HG02870 (cell line): ENCODE data around the gene UQCC5.

Experiments used
- ATAC-seq: cut with Tn5 transposase; IDR thresholded peaks from one replicate; pipeline ENCODE4 v1.9.1; 2021; ENCODE audit warnings: mild to moderate bottlenecking, moderate library complexity; ENCODE audit not compliant: unreplicated experiment

UQCC5 gene

DNA sequence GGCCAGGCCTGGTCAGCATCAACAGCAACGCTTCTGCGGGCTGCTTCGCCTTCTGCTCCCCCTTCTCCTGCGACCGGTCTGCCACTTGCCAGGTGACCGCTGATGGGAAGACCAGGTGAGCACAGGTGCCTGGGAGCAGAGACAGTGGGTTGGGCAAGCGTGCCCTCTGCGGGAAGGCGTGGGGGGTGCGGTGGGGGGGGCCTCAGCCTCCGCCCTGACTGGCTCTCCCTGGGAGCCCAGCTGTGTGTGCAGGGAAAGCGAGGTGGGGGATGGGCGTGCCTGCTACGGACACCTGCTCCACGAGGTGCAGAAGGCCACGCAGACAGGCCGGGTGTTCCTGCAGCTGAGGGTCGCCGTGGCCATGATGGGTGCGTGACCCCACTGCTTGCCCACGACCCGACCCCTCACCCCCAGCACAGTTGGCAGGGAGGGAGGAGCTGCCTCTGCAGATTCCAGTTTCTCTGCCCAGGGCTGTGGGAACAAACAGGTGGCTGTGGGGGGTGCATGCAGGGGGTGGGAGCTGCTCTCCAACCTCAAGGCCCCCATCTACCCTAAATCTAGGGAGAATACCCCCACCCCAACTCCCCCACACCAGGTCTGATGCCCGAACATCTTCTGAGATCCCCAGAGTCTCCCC, 32.5 kb upstream of the UQCC5 start:
- no peak for ATAC-seq

DNA sequence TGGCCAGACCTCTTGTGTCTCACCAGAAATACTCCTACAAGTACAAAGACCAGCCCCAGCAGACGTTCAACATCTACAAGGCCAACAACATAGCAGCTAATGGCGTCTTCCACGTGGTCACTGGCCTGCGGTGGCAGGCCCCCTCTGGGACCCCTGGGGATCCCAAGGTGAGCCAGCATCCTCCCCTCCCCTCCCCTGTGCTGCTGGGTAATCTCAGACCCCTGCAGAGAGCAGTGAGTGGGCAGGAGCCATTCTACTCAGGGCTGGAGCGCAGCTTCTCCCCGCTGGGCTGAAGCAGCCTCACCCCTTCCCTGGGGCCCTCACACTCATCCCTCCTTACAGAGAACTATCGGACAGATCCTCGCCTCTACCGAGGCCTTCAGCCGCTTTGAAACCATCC, 31.4 kb upstream of the UQCC5 start:
- no peak for ATAC-seq

DNA sequence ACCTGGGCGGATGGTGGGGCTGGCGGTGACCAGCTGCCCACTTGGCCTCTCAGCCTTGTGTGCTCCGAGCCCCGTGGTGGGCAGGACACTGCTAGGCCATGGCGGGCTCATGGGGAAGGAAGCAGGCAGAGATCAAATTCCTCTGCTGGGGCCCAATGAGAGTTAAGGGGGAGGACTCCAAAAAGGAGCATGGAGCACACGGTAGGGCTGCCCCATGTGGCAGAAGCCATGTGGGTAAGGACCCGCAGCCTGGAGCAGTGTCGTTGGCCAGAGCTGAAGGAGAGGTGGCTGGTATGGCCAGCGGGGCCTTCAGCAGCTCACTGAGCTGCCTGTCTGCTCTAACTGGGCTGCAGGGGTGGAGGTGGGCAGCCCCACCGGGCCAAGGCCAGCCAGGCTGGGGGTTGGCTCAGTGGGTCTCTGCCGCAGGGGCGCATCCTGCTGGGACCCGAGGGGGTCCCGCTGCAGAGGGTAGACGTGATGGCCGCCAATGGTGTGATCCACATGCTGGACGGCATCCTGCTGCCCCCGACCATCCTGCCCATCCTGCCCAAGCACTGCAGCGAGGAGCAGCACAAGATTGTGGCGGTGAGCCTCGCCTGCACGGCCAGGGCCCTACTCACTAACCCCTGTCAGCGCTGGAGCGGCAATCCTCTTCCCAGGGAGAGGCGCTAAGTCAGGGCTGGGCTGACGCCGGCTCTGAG, 30.0 kb upstream of the UQCC5 start:
- no peak for ATAC-seq

- ATAC-seq, result no peak
These were observed 29.0 kb upstream of the UQCC5 start for GRCh38 chr3:52507359-52507758.

GRCh38 chr3:52509753-52510328, 26.6 kb upstream of the UQCC5 start:
- no peak for ATAC-seq

- no peak for ATAC-seq
These were observed 24.9 kb upstream of the UQCC5 start for GRCh38 chr3:52511509-52511908.

DNA sequence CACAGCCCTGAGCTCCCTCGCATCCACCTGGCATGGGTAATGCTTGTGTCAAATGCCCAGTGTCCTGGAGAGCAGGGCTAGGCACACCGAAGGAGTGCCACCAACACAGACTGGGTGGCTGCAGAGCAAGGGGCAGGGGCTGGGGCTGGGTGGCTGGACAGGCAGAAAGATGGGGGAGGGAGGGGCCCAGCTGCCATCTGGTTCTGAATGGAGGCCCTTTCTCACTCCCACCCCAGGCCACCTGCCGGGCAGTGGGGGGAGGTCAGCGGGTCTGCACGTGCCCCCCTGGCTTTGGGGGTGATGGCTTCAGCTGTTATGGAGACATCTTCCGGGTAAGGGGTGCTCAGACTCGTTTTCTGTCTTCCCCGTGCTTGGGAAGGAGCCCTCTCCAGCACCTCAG, 24.3 kb upstream of the UQCC5 start:
- no peak for ATAC-seq

DNA sequence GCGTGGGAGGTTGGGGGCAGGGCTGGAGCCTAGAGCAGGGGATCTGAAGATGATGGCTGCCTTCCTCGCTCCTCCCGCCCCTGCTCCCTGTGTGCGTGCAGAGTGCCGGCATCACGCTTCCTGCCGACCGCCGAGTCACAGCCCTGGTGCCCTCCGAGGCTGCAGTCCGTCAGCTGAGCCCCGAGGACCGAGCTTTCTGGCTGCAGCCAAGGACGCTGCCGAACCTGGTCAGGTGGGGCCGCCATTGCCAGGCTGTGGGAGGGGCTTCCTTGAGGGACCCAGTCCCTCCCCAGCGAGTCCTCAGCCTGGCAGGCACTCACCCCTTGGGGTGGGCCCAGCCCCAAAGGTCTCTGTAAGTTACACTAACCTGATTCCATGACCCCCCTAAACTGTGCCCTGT, 23.7 kb upstream of the UQCC5 start:
- no peak for ATAC-seq

DNA sequence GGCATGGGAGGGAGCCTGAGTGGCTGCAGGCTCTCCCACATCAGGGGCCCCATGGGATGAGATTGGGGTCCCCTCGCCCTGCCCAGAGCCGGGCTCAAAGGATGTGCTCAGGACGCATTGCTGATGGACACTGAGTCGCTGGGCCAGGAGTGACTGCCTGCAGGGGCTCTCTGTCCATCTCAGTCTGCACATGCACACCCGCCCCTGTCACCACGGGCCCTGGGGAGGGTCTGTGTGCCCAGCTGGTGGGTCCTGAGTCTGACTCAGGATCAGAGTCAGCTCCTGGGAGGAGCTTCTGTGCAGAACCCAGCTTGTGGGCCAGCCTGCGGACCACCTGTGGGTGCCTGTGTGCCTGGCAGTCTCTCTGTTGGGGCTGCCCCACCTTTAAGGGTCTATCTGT, 23.1 kb upstream of the UQCC5 start:
- no peak for ATAC-seq

- no peak for ATAC-seq
These were observed 21.8 kb upstream of the UQCC5 start for GRCh38 chr3:52514576-52514975.

GRCh38 chr3:52515192-52515591, 21.2 kb upstream of the UQCC5 start:
- ATAC-seq, result no peak

GRCh38 chr3:52516509-52517195, 19.8 kb upstream of the UQCC5 start:
- no peak for ATAC-seq

GRCh38 chr3:52517796-52518722, 18.3 kb upstream of the UQCC5 start:
- ATAC-seq, result no peak

DNA sequence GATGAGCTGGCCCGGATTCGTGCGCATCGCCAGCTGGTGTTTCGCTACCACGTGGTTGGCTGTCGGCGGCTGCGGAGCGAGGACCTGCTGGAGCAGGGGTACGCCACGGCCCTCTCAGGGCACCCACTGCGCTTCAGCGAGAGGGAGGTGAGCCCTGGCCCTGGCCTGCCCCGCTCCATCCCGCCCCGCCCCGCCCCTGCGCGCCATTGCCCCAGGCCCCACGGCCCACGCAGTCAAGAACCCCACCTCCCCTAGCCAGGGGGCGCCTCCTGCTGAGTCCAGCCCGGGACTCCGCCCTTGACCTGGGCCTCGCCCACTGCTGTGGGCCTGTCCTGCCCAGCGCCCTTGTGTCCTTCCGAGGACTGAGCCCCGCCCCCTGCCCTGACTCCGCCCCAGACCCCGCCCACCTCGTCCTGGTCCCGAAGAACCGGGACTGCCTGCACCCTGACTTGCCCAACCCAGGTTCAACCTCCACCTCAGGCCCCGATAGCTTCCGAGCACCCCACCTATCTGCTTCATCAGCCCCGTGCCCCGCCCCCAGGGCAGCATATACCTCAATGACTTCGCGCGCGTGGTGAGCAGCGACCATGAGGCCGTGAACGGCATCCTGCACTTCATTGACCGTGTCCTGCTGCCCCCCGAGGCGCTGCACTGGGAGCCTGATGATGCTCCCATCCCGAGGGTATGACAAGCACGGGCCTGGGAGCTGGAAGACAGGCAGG, 17.5 kb upstream of the UQCC5 start:
- no peak for ATAC-seq

DNA sequence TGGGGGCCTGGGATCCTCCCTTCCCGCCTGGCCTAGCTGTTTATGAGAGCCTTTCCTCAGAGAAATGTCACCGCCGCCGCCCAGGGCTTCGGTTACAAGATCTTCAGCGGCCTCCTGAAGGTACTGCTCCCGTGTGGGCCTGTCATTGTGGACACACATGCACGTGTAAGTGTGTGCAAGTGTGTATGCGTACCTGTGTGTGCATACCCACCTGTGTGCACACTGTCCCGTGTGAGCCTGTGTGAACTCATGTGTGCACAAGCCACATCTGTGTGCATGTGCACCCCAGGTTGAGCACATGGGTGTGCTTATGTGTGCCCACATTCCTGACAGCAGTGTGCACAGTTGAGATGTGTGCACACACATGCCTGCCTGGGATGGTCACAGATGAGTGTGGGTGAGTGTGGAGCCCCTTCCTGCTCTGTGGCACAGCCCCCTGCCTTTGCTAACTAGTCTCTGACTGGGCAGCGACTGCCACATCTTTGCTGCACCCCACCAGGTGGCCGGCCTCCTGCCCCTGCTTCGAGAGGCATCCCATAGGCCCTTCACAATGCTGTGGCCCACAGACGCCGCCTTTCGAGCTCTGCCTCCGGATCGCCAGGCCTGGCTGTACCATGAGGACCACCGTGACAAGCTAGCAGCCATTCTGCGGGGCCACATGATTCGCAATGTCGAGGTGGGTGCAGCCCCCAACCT, 16.8 kb upstream of the UQCC5 start:
- no peak for ATAC-seq

DNA sequence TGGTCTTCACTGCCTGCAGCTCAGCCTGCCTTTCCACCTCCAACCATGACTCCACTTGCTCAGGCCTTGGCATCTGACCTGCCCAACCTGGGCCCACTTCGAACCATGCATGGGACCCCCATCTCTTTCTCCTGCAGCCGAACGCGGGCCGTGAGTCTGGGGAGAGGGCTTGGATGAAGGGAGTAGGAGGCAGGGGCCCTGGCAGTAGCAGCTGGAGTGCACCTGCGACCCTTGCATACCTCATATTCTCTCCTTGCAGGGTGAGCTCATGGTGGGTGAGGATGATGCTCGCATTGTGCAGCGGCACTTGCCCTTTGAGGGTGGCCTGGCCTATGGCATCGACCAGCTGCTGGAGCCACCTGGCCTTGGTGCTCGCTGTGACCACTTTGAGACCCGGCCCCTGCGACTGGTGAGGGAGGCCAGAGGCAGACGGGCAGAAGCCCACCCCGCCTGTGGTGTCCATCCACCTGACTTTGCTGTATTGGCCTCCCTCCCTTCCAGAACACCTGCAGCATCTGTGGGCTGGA, 16.2 kb upstream of the UQCC5 start:
- ATAC-seq, result no peak

DNA sequence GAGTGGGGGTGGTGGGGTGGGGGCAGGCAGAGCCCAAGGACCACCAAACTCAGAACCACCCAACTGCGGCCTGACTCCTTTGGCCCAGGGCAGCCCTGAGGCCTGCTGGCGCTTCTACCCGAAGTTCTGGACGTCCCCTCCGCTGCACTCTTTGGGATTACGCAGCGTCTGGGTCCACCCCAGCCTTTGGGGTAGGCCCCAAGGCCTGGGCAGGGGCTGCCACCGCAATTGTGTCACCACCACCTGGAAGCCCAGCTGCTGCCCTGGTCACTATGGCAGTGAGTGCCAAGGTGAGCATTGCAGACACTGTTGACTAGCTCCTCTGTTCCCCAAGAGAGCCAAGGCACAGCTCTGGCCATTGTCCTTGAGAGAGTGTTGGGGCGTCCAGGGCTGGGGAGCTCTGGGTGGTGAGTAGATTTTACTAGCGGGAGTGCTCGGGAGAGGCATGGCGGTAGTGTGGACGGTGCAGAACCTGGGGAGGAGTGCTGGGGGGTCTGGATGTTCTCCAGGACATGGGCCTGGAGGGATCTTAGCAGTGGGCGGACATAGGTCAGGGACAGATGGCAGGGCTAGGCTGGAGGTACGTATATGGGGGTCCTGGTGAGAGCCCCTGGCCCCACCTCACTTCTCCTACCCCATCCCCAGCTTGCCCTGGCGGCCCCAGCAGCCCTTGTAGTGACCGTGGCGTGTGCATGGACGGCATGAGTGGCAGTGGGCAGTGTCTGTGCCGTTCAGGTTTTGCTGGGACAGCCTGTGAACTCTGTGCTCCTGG, 15.5 kb upstream of the UQCC5 start:
- ATAC-seq, result no peak

DNA sequence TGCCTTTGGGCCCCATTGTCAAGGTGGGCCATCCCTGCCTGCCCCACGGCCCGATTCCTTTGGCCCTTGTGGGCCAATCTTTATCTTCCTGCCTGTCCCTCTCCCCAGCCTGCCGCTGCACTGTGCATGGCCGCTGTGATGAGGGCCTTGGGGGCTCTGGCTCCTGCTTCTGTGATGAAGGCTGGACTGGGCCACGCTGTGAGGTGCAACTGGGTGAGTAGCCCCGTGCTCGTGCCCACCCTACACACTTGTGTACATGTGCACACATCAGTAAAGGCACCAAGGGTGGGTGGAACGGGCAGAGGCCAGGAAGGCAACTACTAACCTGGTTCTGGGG, 14.9 kb upstream of the UQCC5 start:
- ATAC-seq, result no peak
